IPS-18a (cell line): Measurements from ENCODE around the gene CRHR2.

Source experiments
- H3K27ac ChIP-seq: one replicate; pipeline ENCODE4 v1.5.1; 2013; ENCODE audit warnings: low read length
- H3K27me3 ChIP-seq: one replicate; pipeline ENCODE4 v1.6.1; 2013; ENCODE audit warnings: mild to moderate bottlenecking, low read length; ENCODE audit not compliant: control insufficient read depth, insufficient read depth
- H3K36me3 ChIP-seq: one replicate; pipeline ENCODE4 v1.6.1; 2013; ENCODE audit warnings: low read depth, low read length; ENCODE audit not compliant: control insufficient read depth
- H3K4me1 ChIP-seq: one replicate; pipeline ENCODE4 v1.6.1; 2013; ENCODE audit warnings: low read depth, low read length; ENCODE audit not compliant: control insufficient read depth
- H3K4me3 ChIP-seq: one replicate; pipeline ENCODE4 v1.5.1; 2013; ENCODE audit warnings: low read length
- H3K9ac ChIP-seq: one replicate; pipeline ENCODE4 v1.6.1; 2013; ENCODE audit warnings: mild to moderate bottlenecking, low read length, moderate library complexity
- H3K9me3 ChIP-seq: one replicate; pipeline ENCODE4 v1.6.1; 2013; ENCODE audit warnings: low read depth, low read length; ENCODE audit not compliant: control insufficient read depth

The CRHR2 gene

DNA sequence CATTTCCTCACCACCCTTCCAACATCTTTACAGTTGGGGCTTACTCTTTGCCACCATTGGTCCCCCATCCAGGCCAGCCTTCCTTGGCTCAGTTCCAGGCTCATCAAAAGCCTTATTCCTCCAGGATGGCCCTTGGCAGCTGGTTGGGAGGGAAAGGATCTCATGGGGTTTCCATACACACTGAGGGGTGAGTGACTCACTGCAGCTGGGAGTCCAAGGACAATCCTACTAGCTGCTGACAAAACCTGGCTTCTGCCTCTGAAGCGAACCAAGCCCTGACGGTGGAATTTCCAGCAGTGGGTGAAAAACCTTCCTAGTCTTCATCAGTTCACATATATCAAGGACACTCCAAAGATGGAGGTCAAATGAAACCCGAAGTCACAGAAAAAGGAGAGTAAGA is 22.9 kb downstream of the CRHR2 start:
- no peaks in the 10 kb centered on the region for H3K4me1 ChIP-seq
- H3K27ac ChIP-seq: no peak overlapping the region
- H3K4me3 ChIP-seq: no peak overlapping the region
- no peaks in the 10 kb centered on the region for H3K36me3 ChIP-seq
- no peaks in the 10 kb centered on the region for H3K27me3 ChIP-seq
- no peaks in the 10 kb centered on the region for H3K9me3 ChIP-seq
- no peak overlapping the region for H3K9ac ChIP-seq

DNA sequence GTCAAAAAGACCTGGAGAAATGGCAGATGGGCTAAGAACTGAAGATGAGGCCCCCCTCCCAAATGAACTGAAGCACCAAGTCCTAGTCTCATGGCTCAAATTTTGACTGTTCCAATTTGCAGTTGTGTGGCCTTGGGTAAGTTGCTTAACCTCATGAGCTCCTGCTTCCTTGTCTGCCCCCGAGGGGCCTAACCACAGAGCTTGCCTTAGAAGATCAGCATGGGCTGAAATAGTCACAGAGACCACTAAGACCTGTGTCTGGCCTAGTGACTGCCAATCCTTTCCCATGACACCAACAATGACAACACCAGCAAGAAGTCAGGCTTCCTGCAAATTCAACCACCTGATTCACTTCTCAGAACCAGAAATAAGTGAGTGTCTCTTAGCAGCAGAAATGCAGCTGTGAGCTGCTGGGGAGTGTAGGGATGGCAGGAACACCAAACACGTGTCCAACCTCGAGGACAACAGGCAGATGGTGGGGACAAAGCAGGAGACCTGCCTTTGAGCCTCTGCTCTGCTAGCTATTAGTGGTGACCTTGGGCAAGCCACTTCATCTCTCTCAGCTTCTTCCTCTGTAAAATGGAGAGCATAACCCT is 23.7 kb downstream of the CRHR2 start:
- no peaks in the 10 kb centered on the region for H3K36me3 ChIP-seq
- H3K9me3 ChIP-seq: no peaks in the 10 kb centered on the region
- H3K4me1 ChIP-seq: no peaks in the 10 kb centered on the region
- no peak overlapping the region for H3K9ac ChIP-seq
- no peak overlapping the region for H3K27ac ChIP-seq
- H3K4me3 ChIP-seq: no peak overlapping the region
- H3K27me3 ChIP-seq: no peaks in the 10 kb centered on the region

DNA sequence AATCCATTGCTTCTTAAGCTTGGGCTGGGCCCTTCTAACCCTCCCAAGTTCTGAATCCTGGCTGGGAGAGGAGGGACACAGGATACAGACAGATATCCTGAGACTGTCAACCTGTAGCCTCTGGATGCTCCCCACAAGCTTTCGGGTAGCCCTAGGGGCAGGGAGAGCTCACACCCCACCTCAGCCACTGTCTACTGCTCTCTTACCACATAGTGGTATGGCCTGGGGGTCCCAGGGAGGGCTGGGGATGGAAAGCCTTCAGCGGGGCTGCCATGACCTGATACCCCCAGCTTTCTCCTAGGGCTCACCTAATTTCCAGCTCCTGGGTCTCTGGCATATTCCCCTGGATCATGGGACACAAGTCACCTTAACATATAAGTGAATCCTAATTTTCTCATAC is 25.1 kb downstream of the CRHR2 start:
- Histone ChIP-seq H3K9ac (no peak overlapping the region), H3K9me3 (no peaks in the 10 kb centered on the region), H3K4me1 (no peaks in the 10 kb centered on the region), H3K36me3 (no peaks in the 10 kb centered on the region), H3K27ac (no peak overlapping the region), H3K27me3 (no peaks in the 10 kb centered on the region), H3K4me3 (no peak overlapping the region)

DNA sequence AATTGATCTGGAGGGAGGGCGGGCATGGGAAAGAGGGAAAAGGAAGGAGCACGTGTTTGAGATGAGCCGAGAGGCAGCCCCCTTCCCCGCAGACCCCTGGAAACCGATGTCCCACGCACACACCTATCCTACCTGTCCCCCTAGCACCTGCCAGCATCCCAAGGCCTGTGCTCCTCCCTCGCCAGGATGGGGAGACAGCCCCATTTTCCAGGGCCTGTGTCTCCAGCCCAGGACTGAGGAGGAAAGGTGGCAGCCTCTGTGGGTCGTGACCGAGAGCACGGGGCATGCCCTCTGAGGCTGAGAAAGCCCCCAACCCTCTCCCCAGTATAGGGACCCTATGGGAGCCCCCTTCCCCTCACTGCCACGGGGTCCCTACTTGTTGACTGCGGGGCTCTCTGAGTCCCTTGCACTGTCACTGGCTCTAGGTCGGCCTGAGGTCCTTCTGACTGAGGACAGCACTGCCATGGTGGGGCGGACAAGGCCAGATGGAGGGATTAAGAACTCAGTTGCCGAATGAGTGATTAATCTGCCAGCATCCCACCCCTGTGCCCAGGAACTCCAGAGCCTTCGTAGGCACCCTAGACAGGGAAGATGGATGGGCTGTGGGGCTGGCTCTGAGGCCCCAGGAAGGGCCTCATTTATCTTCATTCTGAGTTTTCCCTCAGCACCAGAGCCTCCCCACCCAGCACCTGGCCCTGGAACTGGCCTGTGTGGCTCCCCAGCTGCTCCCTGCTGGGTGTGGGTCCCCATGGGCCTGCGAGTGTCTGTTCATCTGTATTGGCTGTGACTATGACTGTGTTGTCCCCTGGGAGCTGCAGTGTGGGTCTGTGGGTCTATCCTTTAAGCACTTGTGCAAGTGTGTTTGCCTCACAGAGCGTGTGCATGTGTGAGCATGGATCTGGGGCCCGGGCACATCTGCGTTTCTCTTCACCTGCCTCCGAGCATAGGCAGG is 26.0 kb downstream of the CRHR2 start:
- no peaks in the 10 kb centered on the region for H3K4me1 ChIP-seq
- H3K27ac ChIP-seq: no peak overlapping the region
- H3K9ac ChIP-seq: no peak overlapping the region
- H3K27me3 ChIP-seq: no peaks in the 10 kb centered on the region
- no peaks in the 10 kb centered on the region for H3K36me3 ChIP-seq
- H3K9me3 ChIP-seq: no peaks in the 10 kb centered on the region
- H3K4me3 ChIP-seq: no peak overlapping the region

DNA sequence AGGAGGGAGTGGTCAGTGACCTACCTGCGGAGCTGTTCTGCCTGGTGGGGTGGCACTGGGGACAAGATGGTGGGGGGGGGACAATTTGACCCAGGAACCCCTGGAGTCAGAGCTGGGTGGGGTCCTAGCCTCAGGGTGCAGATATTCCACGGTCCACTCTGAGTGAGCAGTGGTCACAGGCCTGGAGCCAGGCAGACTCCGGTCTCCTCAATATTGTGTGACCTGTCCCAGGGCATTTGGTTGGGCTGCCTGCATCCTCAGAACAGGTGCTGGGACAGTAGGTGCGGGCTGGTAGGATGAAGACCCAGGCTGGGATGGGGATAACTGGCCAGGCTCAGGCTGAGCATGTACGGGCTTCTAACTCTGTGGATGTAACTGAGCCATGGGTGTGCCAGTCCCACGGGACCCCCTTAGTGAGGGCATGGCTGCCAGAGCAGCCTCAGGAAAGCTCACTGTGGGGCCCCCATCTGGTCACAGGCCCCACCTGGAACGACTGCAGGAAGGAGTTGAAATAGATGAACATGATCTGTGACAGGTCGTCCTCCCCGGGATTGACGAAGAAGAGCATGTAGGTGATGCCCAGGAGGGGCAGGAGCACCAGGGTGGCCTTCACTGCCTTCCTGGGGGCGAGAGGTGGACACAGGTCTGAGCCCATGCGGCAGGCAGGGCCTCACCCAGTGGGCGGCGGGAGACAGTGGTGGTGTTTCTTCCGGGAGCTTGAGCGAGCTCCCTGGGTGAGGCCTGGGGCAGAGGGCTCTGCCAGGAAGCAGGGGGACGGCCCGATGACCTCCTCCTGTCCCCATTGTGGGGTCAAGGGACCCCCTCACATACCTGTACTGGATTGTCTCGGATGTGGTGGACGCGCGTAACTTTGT is 26.9 kb downstream of the CRHR2 start:
- Histone ChIP-seq H3K27me3 (no peaks in the 10 kb centered on the region), H3K36me3 (no peaks in the 10 kb centered on the region), H3K9ac (no peak overlapping the region), H3K27ac (no peak overlapping the region), H3K9me3 (no peaks in the 10 kb centered on the region), H3K4me1 (no peaks in the 10 kb centered on the region), H3K4me3 (no peak overlapping the region)

DNA sequence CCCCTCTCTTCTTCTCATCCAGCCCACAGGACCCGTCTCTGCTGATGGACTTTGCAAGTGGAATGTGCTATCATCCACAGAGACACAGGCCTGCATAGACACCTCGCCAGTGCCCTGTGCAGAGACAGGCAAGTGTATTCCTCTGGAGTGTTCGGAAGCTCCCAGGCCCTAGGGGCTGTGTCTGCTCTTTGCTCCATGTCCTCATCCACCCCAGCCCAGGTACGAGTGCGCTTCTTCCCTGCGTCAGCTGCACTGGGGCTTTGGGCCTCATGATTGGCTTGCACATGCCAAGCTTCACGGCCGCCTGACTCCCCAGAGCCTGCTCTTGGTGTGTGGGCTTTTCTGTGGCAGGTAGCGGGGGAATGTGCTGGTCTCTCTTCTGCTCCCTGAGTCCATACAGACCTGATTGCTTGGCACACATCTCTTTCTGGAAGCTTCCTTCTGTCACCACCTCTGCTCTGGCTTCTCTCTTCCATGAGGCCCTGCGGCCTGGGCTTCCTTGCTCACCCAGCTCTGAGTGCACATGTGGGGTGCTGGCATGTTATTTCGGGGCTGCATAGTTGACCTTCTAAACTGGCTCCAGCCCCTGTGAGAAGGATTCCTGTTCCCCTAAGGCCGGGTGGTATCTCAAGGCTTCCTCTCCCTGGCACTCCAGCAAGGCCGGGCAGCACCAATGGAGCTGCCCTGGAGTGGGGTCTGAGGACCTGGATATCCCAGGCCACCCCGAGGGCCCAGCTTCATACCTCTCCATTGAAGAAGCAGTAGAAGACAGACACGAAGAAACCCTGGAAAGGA is 27.8 kb downstream of the CRHR2 start:
- Histone ChIP-seq H3K27ac (no peak overlapping the region), H3K9ac (no peak overlapping the region), H3K36me3 (no peaks in the 10 kb centered on the region), H3K4me1 (no peaks in the 10 kb centered on the region), H3K4me3 (no peak overlapping the region), H3K27me3 (no peaks in the 10 kb centered on the region), H3K9me3 (no peaks in the 10 kb centered on the region)

DNA sequence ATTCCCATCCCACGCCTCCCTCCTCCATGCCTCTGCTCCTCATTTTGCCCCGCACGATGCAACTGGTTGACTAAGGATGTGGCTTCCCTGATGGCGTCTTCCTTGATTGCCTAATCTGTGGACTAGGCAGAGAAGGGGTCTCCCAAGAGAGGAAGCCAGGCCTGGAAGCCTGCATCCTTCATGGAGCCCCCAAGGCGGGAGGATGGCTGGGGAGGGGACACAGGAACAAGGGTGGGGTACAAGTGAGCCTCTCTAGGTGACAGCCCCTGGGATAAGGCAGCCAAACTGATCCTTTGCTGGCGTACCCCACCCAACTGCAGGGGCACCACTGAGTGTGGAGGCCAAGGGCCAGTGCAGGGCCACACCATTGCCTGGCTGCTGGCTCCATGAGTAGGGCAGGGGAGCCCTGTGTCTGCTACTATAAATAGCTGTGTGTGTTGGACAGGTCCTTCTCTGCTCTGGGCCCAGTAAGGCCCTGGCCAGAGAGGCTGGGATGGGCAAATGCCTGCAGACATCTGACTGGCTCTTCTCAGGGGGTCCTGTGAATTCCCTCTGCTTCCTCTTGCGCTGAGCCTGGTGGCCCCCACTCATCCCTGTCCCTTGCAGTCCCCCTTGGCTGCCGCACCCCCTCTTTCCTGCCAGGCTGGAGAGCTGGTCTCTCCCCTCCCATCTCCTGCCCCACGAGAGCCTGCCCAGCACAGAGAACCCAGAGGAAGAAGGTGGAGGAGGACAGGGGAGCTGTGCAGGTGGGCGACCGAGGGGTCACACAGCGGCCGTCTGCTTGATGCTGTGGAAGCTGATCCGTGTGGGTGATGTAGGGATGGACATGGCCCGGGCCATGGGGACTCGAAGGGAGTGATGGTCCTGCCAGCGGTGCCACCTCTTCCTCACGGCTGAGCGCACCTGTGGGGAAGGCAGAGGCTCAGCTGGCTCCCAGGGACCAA is 29.3 kb downstream of the CRHR2 start:
- Histone ChIP-seq H3K27me3 (no peaks in the 10 kb centered on the region), H3K4me3 (no peak overlapping the region), H3K9me3 (no peaks in the 10 kb centered on the region), H3K4me1 (no peaks in the 10 kb centered on the region), H3K27ac (no peak overlapping the region), H3K9ac (no peak overlapping the region), H3K36me3 (no peaks in the 10 kb centered on the region)

DNA sequence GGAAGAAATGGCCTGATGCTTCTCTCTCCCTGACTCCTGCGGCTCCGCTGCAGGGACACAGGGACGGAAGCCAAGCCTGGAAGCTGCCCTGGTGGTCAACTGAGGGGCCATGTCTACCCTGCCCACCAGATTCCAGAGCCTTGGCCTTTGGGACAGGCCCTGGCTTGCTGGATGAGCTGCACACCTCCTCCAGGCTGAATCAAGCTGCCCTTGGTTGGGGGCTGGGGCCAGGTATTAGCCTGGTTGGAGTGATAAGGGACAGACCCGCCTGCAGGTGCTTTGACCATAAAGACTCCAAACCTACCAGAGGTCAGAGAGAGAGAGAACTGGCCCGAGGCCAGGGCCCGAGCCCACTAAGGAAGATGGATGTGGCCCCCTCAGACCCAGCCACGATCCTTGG is 30.1 kb downstream of the CRHR2 start:
- no peak overlapping the region for H3K9ac ChIP-seq
- H3K4me1 ChIP-seq: no peaks in the 10 kb centered on the region
- H3K36me3 ChIP-seq: no peaks in the 10 kb centered on the region
- H3K27me3 ChIP-seq: no peaks in the 10 kb centered on the region
- H3K9me3 ChIP-seq: no peaks in the 10 kb centered on the region
- no peak overlapping the region for H3K4me3 ChIP-seq
- H3K27ac ChIP-seq: no peak overlapping the region

DNA sequence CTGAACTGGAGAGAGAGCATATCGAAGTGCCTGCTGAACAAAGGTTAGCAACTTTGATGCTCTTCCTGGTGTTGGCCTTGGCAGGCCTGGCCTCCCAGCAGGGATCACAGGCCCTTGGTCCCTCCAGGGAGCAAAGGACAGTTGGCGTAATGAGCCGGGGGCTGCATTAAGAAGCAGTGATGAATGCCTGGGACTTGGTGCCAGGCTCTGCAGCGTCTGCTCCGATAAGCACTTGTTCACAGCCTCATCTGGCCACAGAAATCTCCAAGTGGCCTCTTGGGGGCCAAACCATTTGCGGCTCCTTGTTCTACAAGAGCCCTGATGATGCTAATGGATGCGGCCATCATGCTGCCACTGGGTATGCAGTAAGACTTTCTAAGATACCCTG is 31.8 kb downstream of the CRHR2 start:
- H3K9me3 ChIP-seq: no peaks in the 10 kb centered on the region
- no peak overlapping the region for H3K9ac ChIP-seq
- no peaks in the 10 kb centered on the region for H3K4me1 ChIP-seq
- H3K4me3 ChIP-seq: no peak overlapping the region
- no peak overlapping the region for H3K27ac ChIP-seq
- no peaks in the 10 kb centered on the region for H3K36me3 ChIP-seq
- H3K27me3 ChIP-seq: no peaks in the 10 kb centered on the region

DNA sequence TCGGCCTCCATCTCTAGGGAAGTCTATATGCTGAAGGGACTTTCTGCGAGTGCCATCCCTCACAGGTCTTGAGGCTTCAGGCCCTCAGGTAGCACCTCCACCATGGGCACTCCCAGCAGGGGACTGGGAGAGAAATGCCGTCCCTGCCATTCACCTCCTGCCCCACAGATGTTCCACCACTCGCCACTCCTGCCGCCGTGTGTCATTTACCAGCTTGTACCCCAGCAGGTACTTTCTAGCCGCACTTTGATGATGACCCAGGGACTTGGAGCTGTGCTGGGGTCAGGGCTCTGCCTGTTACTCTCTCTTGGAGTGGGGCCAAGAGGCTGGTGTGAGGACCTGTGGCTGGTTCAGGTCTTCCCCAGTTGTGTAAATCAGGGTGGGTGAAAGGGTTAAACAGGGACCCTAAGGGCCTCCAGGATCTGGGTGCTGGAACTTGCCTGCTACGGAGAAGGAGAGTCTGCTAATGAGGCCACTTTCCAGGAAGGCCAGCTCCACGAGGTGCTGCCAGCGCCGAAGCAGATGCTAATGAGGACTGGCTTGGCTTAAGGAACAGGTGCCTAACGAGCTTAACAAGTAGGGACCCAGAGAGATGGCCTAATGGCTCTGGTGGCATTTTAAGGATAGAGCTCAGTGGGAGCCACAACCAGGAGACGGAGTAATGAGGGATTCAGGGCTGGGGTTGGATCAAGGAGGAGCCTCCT is 32.4 kb downstream of the CRHR2 start:
- H3K4me3 ChIP-seq: no peak overlapping the region
- H3K27me3 ChIP-seq: no peaks in the 10 kb centered on the region
- H3K27ac ChIP-seq: no peak overlapping the region
- H3K4me1 ChIP-seq: no peaks in the 10 kb centered on the region
- peaks cover 3% of the 10 kb centered on the region for H3K36me3 ChIP-seq
- no peaks in the 10 kb centered on the region for H3K9me3 ChIP-seq
- no peak overlapping the region for H3K9ac ChIP-seq
